GM12872 (cell line): ENCODE results near the gene CD276.

Experiments used
- TF ChIP-seq, protein P1 (sequence below): IDR thresholded peaks from 3 replicates; pipeline ENCODE4 v1.5.1; 2011; ENCODE audit warnings: low read depth, mild to moderate bottlenecking, low read length, moderate library complexity; ENCODE audit not compliant: insufficient read depth

CD276 gene

DNA sequence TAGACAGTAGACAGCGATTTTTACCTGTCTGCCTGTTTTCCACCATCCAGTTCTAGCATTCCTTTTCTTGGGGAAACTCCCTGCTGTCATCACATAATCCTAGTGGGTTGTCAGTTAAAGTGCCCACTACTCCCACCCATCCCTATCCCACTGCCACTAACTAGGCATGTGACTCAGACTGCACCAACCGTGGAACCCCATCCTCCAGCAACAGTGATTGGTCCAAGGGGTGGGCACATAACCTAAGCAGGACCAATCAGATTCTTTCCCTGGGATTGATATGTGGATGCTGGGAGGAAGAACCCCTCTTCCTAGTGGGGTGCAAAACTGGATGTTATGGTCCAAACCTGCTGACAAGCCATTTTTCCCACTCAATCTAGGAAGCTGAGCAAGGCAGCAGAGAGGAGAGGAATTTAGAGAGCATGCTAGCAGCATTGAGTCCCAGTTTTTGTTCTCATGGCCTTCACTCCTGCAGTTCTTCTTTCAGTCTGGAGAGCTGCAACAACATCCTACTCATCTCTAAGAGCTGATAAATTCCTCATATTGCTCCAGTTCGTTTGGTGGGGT lies 72.8 kb downstream of the CD276 start:
- TF ChIP-seq, protein P1, sequence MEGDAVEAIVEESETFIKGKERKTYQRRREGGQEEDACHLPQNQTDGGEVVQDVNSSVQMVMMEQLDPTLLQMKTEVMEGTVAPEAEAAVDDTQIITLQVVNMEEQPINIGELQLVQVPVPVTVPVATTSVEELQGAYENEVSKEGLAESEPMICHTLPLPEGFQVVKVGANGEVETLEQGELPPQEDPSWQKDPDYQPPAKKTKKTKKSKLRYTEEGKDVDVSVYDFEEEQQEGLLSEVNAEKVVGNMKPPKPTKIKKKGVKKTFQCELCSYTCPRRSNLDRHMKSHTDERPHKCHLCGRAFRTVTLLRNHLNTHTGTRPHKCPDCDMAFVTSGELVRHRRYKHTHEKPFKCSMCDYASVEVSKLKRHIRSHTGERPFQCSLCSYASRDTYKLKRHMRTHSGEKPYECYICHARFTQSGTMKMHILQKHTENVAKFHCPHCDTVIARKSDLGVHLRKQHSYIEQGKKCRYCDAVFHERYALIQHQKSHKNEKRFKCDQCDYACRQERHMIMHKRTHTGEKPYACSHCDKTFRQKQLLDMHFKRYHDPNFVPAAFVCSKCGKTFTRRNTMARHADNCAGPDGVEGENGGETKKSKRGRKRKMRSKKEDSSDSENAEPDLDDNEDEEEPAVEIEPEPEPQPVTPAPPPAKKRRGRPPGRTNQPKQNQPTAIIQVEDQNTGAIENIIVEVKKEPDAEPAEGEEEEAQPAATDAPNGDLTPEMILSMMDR, result no peak

DNA sequence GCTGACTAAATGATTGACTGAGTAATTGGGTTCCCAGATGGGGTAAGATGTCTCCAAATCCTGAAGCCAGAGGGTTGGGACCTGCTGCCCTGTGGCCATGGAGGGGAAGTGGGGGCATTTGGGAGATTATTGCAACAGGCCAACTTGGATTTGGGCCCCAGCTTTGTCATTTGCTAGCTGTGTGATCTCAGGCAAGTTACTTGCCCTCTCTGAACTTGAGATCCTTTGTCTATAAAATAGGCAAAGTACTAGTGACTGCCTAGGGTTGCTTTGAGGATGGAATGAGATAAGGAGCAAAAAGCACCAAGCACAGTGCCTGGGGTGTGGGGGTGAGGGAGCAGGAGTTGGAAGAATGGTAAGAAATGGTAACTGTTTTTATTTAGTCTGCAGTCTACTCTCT lies 73.4 kb downstream of the CD276 start:
- TF ChIP-seq, protein P1, result no peak

DNA sequence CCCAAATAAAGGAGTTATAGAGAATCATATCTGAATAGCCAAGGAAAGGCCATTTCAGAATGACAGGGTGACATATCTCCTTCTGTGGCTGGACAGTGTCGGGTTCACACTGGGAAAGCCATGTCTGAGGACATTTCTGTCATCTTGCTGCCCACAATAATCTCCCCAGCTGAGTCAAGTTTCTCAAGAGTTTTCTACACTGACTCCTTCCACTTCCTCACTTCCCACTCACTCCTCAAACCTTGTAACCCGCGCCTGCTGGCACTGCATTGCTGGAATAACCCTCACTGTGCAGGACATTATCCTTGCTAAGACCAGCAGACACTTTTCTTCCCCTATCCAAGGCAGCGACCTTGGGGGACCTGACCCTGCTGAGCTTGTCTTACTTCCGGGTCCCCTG lies 74.3 kb downstream of the CD276 start:
- TF ChIP-seq, protein P1, result no peak

DNA sequence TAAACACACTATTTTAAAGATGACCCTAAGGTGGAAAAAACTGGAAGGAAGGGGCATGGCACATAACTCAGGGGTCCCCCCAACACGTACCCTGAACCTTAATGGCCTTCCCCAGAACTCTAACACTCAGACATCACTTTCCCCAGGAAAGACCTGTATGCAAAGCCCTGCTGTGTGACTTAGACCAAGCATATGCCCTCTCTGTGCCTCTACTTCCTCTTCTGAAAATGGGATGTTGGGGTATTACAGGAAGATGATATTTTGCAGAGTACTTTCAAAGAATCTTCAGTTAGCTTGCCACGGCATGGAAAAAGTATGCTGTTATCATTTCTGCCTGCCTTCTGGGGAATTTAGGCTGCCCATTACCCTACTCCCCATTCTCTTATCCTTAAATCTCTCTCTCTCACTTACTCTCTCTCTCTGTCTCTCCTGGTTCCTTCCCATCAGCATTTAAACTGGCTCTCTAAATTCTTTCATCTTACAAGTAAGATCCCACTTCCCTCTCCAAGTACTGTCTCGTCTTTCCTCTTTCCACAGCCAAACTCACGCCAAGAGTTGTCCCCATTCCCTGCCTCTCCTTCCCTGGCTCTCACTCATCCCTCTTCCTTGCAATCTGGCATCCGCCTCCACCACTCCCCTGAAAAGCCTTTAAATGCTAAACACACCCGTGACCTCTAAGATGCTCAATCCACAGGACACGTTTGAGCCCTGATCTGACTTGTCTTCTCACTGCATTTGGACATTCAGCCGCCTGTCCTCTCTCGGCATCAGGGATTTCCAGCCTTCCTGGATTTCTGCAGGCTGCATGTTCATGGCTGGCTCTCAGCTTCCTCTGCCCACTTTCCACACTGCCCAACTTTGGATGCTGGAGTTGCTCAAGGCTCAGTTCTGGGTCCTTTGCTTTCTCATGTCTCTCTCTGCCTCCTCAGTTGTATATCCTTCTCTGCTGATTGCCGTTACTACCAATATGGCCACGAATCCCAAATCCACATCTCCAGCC lies 76.4 kb downstream of the CD276 start:
- TF ChIP-seq, protein P1, result no peak

DNA sequence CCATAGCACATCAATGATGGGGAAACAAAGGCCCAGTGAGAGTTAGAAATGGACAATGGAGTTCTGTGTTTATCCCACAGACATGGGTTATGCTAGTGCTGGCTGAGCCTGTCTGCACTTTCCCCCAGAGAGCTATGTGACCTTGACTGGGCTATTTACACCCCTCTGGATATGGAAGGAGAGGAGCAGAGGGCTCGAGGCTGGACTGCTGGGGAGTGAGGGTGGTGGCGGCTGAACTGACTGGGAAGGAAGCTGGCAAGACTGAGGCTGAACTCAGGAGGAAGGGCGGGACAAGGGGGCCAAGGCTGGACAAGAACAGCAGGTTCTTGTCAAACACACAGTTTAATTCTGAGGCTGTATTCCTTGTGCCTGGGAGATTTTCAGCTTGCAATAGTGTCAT lies 79.7 kb downstream of the CD276 start:
- TF ChIP-seq, protein P1, result no peak
